NCI-H1105 (cell line): ENCODE results near the gene RMDN3.

Experiments
- DNase-seq: peaks from one replicate; lab custom pipeline; 2025; lab: John Stamatoyannopoulos, UW

The RMDN3 gene

GRCh38 chr15:40773496-40773895 is 18.4 kb upstream of the RMDN3 start:
- DNase-seq, result no peak

GRCh38 chr15:40772014-40772413 is 17.0 kb upstream of the RMDN3 start:
- no peak for DNase-seq

- no peak for DNase-seq
Measured at GRCh38 chr15:40771242-40771641, 16.2 kb upstream of the RMDN3 start.

- peak; percentile 8 for DNase-seq
Measured at GRCh38 chr15:40770147-40770721, 15.2 kb upstream of the RMDN3 start.

GRCh38 chr15:40769274-40770146 is 14.5 kb upstream of the RMDN3 start, which contains the start of gene C15orf62:
C15orf62 (plus strand) TSS chr15:40769980; CDS start chr15:40770496, 516 bp downstream.
- DNase-seq, result peak; percentile 37

GRCh38 chr15:40768521-40769273 is 13.6 kb upstream of the RMDN3 start:
- no peak for DNase-seq

- no peak for DNase-seq
Measured at GRCh38 chr15:40767838-40768500, 12.9 kb upstream of the RMDN3 start.

GRCh38 chr15:40766906-40767837 is 12.1 kb upstream of the RMDN3 start:
- no peak for DNase-seq

GRCh38 chr15:40766194-40766815 is 11.3 kb upstream of the RMDN3 start:
- DNase-seq, result no peak

GRCh38 chr15:40764629-40765103 is 9.6 kb upstream of the RMDN3 start:
- no peak for DNase-seq

- no peak for DNase-seq
Measured at GRCh38 chr15:40763801-40764628, 9.0 kb upstream of the RMDN3 start, which contains the start of gene GCHFR. GCHFR (plus strand) TSS chr15:40764068; CDS start chr15:40764181, 113 bp downstream.

- DNase-seq, result no peak
Measured at GRCh38 chr15:40762919-40763800, 8.1 kb upstream of the RMDN3 start.

GRCh38 chr15:40759961-40760360 is 4.9 kb upstream of the RMDN3 start:
- no peak for DNase-seq

- DNase-seq, result no peak
Measured at GRCh38 chr15:40756938-40757337, 1.9 kb upstream of the RMDN3 start.

GRCh38 chr15:40755812-40756208 is 756 bp upstream of the RMDN3 start:
- no peak for DNase-seq

GRCh38 chr15:40754574-40754882 is 526 bp downstream of the RMDN3 start:
- DNase-seq, result no peak

- no peak for DNase-seq
Measured at GRCh38 chr15:40751745-40752144, 3.3 kb downstream of the RMDN3 start.

- no peak for DNase-seq
Measured at GRCh38 chr15:40750885-40751284, 4.2 kb downstream of the RMDN3 start.
